Measurements from ENCODE around the gene NR2E1.
A peak's percentile ranks its signal among the peaks of the same experiment; 100 is the strongest.

NR2E1 gene

DNA sequence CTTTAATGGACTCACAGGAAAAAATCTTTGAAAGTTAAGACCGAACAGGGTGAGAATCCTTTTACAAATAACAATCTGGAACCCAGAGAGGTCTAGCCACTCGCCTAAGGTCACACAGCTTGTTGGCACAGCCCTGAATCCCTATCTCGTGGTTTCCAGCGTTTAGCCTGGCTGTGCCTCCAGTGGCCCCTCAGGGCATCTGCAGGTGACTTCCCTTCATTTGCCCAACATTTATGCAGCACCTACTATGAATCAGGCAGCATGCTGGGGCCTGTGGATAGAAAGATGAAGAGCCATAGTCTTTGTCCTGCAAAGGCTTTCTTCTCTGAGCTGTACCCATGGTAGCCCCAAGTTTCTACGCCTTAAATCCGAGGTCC lies 2.6 kb upstream of the NR2E1 start:
- no peak for DNase-seq (ENCODE audit: insufficient read length, low spot score)
- TF ChIP-seq, protein P1, sequence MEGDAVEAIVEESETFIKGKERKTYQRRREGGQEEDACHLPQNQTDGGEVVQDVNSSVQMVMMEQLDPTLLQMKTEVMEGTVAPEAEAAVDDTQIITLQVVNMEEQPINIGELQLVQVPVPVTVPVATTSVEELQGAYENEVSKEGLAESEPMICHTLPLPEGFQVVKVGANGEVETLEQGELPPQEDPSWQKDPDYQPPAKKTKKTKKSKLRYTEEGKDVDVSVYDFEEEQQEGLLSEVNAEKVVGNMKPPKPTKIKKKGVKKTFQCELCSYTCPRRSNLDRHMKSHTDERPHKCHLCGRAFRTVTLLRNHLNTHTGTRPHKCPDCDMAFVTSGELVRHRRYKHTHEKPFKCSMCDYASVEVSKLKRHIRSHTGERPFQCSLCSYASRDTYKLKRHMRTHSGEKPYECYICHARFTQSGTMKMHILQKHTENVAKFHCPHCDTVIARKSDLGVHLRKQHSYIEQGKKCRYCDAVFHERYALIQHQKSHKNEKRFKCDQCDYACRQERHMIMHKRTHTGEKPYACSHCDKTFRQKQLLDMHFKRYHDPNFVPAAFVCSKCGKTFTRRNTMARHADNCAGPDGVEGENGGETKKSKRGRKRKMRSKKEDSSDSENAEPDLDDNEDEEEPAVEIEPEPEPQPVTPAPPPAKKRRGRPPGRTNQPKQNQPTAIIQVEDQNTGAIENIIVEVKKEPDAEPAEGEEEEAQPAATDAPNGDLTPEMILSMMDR (IDR thresholded peaks at IDR 0.05; ENCODE audit: insufficient read depth, missing control alignments), result no peak
- no peak for FAIRE-seq

DNA sequence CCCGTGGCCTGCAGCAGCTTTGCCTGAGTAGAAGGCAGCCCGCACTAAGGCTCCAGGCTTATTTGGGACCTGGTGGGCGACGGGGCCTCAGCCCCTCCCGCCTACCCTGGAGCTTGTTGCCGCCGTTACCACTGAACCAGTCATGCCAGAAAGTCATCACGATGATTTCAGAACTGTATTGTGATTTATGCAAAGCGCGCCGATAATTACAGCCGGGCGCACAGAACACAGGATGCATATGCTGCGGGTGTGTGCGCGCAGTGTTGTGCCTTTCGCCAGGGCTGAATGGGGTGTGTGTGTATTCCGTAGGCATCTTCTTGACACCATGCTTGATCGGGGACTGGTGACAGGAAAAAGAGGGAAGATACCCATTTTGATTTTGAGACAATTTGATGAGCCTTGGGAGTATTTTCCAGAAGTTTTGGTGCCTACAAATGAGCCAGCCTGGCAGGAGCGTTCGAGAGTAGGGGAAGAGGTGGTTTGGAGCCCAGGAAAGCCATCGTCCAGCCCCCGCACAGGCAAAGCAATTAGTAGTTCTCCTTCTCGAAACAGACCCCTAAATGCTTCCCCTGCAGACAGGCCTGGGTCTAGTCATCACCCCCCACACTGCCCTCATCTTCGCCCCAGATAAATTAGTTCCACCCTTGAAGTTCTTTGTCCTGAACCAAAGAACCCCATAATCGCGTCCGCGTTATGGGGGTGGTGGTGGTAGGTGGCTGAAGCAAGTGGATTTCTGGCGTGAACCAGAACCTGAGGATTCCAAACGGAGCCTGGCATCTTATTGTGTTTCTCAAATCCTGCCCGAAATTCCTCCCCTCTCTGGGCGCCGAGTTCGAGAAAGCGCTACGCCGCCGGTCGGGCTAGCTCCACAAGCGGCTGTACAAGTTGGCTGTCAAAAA lies 1.9 kb upstream of the NR2E1 start:
- DNase-seq (ENCODE audit: insufficient read length, low spot score) (no peak), FAIRE-seq (no peak)
- TF ChIP-seq, protein P1 (IDR thresholded peaks at IDR 0.05; ENCODE audit: insufficient read depth, missing control alignments), result no peak

DNA sequence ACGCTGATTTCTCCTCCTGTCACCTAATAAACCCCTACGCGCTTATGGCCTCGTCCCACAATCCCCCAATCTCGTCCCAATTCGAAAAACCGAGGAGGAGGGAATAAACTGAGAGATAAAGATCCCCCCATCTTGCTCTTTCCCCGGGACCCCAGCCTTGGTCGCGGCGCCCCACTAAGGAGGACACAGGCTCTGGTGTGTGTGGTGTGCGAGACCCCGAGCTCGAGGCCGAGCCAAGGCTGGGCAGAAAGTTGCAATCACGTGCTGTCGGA lies 1.3 kb upstream of the NR2E1 start:
- DNase-seq (ENCODE audit: insufficient read length, low spot score) (no peak), FAIRE-seq (no peak)
- TF ChIP-seq, protein P1 (IDR thresholded peaks at IDR 0.05; ENCODE audit: insufficient read depth, missing control alignments), result no peak

DNA sequence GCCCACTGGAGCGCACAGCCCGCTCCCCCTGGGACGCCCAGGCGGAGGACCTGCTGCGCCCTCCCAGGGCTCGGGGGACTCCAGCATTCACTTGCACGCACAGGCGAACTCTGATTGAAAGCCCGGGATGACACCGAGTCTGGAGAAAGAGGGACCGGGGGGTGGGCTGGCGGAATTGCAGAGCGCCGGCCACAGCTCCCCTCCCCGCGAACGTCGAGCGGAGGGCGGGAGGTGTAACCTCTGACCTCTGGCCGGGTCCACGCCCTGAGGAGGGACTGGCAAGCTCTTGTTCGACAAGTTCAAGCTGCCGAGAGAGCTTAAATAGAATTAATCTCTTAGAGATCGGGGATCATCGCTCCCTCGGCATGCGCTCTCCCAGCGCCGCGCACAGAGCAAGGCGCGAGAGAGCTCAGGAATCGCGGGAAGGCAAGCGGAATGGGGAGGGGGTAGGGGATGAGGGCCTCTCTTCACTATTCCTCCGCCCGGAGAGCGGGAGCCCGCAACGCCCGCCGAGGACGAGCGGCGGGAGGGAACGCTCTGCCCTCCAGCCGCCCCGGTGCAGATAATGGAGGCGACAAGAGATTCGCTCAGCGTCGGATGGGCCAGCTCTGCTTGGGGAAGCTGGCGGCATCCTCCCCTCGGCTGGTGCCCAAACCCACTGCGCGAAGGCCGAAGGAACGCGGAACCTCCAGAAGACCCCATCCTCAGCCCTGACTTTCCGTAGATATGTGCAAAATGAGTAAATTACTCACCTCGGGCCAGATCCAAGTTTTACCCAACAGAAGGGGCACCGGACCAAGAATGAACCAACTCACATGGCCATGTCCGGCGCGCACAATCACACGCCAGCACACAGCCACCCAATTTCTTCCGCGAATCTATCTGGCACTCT lies 761 bp upstream of the NR2E1 start:
- TF ChIP-seq, protein P1 (IDR thresholded peaks at IDR 0.05; ENCODE audit: insufficient read depth, missing control alignments), result no peak
- DNase-seq (ENCODE audit: insufficient read length, low spot score) (peak; percentile 81), FAIRE-seq (no peak)

DNA sequence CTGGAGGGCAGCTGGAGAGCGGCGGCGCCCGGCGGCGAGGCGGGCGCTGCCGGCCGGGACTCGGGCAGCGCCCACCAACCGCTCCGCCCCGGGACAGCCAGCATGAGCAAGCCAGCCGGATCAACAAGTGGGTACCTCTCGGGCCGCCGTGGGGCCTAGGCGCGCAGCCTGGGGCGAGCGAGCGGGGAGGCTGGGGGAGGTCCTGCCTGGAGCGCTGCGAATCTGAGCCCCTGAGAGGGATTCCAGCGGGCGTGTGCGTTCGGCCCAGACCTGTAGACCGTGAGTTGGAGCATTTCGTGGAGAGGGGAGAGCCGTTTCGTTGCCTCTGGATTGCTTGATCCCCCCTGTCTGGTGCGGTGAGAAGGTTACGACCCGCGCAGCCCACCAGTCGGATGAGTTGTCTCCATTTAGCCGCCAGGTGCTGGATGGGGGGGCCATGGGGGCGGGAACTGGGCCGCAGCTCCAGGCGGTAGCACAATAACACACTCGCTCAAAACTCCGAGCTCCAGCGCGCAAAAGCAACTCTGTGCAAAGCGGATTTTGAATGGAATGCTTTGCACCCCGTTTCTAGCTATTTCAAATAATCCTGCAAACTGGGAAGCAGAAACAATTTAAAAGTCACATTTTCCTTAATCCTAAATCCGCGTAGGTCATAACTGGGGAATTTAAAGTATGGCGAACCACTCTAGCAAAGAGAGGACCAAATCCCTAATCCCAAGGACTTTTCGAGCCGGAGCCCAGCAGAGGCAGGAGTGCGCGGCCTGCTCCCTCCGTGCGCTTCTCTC lies 1.0 kb downstream of the NR2E1 start:
- TF ChIP-seq, protein P1 (IDR thresholded peaks at IDR 0.05; ENCODE audit: insufficient read depth, missing control alignments), result no peak
- DNase-seq (ENCODE audit: insufficient read length, low spot score), result no peak
- FAIRE-seq, result no peak

DNA sequence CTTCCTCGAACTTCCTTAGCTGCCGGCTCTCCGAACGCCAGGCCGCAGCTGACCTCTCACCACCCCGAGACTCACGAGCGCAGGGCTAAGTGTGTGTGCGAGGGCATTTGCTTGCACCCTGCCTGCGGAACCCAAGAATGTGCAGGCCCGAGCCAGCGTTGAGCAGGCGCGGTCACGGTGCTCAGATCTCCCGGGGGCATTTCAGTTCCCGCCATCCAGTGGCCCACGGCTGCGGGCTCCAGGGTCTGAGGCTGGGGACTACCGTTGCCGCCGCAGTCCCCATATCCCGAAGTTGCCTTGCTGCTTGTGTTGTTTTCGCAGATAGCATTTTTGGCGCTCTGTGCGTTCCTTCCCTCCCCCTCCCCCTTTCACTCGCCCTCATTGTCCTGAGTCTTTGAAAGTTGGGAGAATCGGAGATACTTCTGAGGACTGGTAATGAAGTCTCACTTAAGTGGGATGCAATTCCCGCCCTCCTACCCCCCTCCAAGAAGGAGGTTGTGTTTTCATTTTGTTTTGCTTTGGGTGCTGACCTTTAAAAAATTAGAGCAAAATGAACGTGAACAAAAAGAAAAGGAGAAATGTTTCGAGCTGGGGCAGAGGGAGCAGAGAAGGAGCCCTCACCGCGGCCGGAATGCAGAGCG lies 1.7 kb downstream of the NR2E1 start:
- DNase-seq (ENCODE audit: insufficient read length, low spot score) (no peak), FAIRE-seq (no peak)
- TF ChIP-seq, protein P1 (IDR thresholded peaks at IDR 0.05; ENCODE audit: insufficient read depth, missing control alignments), result no peak
